IPS-18a (cell line): ENCODE results near the gene CADPS.

Experiments
- H3K27ac ChIP-seq: one replicate; pipeline ENCODE4 v1.5.1; 2013; ENCODE audit warnings: low read length
- H3K27me3 ChIP-seq: one replicate; pipeline ENCODE4 v1.6.1; 2013; ENCODE audit warnings: mild to moderate bottlenecking, low read length; ENCODE audit not compliant: control insufficient read depth, insufficient read depth
- H3K36me3 ChIP-seq: one replicate; pipeline ENCODE4 v1.6.1; 2013; ENCODE audit warnings: low read depth, low read length; ENCODE audit not compliant: control insufficient read depth
- H3K4me1 ChIP-seq: one replicate; pipeline ENCODE4 v1.6.1; 2013; ENCODE audit warnings: low read depth, low read length; ENCODE audit not compliant: control insufficient read depth
- H3K4me3 ChIP-seq: one replicate; pipeline ENCODE4 v1.5.1; 2013; ENCODE audit warnings: low read length
- H3K9ac ChIP-seq: one replicate; pipeline ENCODE4 v1.6.1; 2013; ENCODE audit warnings: mild to moderate bottlenecking, low read length, moderate library complexity
- H3K9me3 ChIP-seq: one replicate; pipeline ENCODE4 v1.6.1; 2013; ENCODE audit warnings: low read depth, low read length; ENCODE audit not compliant: control insufficient read depth

Gene CADPS

DNA sequence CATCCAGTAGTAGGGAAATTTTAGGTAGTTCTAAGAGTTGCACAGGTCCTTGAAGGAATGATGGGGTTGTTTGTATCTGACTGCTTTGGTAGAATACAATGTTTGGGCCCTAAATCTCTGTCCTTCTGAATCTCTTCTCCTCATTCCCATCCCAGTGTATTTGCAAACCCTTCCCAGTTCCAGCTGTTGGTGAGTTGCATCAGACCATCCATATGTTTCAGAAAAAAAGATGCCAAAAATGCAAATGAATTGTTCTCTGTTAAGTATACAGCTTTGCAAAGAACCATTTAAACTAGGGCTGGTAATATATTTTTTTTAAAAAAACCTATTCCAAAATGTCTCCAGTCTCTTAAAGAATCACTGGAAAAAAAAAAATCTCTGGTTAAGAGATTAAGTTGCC, 251.0 kb downstream of the CADPS start:
- H3K9ac ChIP-seq, result no peak overlapping the region
- no peaks in the 10 kb centered on the region for H3K4me1 ChIP-seq
- H3K27ac ChIP-seq, result no peak overlapping the region
- no peak overlapping the region for H3K4me3 ChIP-seq
- no peaks in the 10 kb centered on the region for H3K27me3 ChIP-seq
- H3K36me3 ChIP-seq, result no peaks in the 10 kb centered on the region
- H3K9me3 ChIP-seq, result no peaks in the 10 kb centered on the region

- no peak overlapping the region for H3K27ac ChIP-seq
- H3K4me3 ChIP-seq, result no peak overlapping the region
- no peaks in the 10 kb centered on the region for H3K36me3 ChIP-seq
- no peak overlapping the region for H3K9ac ChIP-seq
- H3K4me1 ChIP-seq, result no peaks in the 10 kb centered on the region
- H3K27me3 ChIP-seq, result no peaks in the 10 kb centered on the region
- H3K9me3 ChIP-seq, result no peaks in the 10 kb centered on the region
These were observed 252.6 kb downstream of the CADPS start for GRCh38 chr3:62622553-62623174.

DNA sequence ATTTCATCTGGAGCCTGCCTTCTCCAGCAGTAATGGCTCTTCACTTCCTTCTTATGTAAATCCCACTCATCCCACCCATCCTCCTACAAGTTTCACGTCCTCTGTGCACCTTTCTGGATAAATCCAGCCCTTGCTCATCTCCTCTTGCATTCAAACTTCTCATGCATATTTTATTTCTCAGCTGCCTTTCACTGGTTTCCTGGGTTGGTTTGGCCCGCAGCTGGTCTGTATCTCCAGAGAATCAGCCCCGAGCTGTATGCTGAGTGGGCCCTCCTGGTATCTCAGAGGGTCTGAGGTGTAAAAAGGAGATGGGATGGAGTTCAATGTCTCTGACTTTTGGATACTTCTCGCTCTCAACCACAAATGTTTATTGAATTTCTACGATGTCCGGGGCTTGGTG, 253.3 kb downstream of the CADPS start:
- Histone ChIP-seq H3K4me1 (no peaks in the 10 kb centered on the region), H3K9me3 (no peaks in the 10 kb centered on the region), H3K9ac (no peak overlapping the region), H3K36me3 (no peaks in the 10 kb centered on the region), H3K27ac (no peak overlapping the region), H3K4me3 (no peak overlapping the region), H3K27me3 (no peaks in the 10 kb centered on the region)

GRCh38 chr3:62621176-62621575, 254.0 kb downstream of the CADPS start:
- no peaks in the 10 kb centered on the region for H3K4me1 ChIP-seq
- H3K36me3 ChIP-seq, result no peaks in the 10 kb centered on the region
- no peak overlapping the region for H3K27ac ChIP-seq
- no peaks in the 10 kb centered on the region for H3K27me3 ChIP-seq
- no peak overlapping the region for H3K9ac ChIP-seq
- no peaks in the 10 kb centered on the region for H3K9me3 ChIP-seq
- no peak overlapping the region for H3K4me3 ChIP-seq

DNA sequence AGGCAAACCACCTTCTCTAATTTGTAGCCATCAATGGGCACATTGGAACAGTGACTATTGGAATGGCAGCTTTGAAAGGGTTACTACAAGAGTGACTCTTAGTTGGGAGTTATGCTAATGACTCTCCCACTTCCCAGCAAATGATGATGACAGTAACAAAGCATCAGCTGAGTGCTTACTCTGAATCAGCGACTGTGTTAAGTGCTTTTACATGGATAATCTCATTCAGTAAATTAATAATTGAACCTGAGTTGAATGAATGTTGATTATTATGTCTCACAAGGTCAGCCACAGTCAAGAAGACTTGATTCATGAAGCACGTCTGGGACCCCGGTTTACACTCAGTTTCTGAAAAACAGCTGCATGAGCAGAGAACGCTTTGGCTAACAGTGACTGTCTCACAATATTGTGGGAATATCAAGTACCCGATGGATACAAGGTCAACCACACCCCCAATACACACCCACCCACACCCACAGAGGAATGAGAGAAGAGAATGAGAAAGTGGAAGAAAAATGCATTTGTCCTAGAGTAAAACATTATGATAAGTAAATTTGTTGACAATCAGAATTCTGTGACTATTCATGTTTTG, 259.9 kb downstream of the CADPS start:
- no peaks in the 10 kb centered on the region for H3K36me3 ChIP-seq
- H3K27ac ChIP-seq, result no peak overlapping the region
- H3K27me3 ChIP-seq, result no peaks in the 10 kb centered on the region
- H3K4me1 ChIP-seq, result no peaks in the 10 kb centered on the region
- no peak overlapping the region for H3K4me3 ChIP-seq
- no peaks in the 10 kb centered on the region for H3K9me3 ChIP-seq
- no peak overlapping the region for H3K9ac ChIP-seq

DNA sequence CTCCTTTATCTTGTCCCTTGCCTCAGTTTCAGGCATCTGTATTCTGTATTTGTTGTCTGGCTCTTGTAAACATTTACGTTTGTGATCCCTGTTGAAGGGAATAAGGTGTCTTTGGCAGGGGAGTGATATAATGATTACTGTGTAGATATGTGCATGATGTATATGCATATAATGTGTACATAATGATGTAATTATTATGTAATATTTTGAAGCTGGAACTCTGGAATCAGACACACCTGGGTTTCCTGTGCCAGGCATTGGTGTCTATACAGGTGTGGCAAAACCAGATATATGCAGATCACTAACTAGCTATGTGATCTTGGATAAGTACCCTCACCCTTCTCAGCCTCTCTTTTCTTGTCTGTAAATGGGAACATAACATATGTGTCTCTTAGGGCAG, 260.7 kb downstream of the CADPS start:
- H3K9ac ChIP-seq, result no peak overlapping the region
- H3K4me3 ChIP-seq, result no peak overlapping the region
- H3K4me1 ChIP-seq, result no peaks in the 10 kb centered on the region
- H3K27me3 ChIP-seq, result no peaks in the 10 kb centered on the region
- H3K9me3 ChIP-seq, result no peaks in the 10 kb centered on the region
- H3K36me3 ChIP-seq, result no peaks in the 10 kb centered on the region
- no peak overlapping the region for H3K27ac ChIP-seq

DNA sequence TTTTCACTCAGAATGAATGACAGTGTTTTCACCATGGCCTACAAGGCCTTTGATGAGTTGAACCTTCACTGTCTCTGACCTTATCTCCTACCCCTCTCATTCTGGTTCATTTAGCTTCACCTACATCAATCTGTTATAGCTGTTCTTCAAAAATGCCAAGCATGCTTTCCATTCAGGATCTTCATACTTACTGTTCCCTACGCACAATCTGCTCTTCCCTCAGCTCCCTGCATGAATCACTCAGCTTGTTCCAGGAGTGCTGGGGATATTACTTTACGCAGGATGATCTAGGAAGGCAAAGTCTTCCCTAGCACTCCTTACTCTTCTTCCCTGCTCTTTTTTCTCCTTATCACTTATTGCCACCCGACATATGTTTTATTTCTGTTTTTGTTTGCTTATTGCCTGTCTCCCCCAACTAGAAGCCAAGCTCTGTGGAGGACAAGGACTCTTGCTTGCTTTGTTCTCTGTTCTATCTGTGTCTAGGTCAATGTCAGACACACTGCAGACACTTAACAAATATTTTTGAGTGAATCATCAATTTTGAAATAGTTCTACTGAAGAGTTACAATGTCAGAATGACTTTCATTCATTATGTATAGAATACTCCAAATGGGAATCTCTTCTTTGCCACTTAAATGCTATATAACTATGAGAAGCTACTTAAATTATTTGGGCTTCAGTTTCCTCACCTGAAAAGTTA, 263.5 kb downstream of the CADPS start:
- Histone ChIP-seq H3K9ac (no peak overlapping the region), H3K9me3 (no peaks in the 10 kb centered on the region), H3K27me3 (no peaks in the 10 kb centered on the region), H3K36me3 (no peaks in the 10 kb centered on the region), H3K4me1 (no peaks in the 10 kb centered on the region), H3K27ac (no peak overlapping the region), H3K4me3 (no peak overlapping the region)

DNA sequence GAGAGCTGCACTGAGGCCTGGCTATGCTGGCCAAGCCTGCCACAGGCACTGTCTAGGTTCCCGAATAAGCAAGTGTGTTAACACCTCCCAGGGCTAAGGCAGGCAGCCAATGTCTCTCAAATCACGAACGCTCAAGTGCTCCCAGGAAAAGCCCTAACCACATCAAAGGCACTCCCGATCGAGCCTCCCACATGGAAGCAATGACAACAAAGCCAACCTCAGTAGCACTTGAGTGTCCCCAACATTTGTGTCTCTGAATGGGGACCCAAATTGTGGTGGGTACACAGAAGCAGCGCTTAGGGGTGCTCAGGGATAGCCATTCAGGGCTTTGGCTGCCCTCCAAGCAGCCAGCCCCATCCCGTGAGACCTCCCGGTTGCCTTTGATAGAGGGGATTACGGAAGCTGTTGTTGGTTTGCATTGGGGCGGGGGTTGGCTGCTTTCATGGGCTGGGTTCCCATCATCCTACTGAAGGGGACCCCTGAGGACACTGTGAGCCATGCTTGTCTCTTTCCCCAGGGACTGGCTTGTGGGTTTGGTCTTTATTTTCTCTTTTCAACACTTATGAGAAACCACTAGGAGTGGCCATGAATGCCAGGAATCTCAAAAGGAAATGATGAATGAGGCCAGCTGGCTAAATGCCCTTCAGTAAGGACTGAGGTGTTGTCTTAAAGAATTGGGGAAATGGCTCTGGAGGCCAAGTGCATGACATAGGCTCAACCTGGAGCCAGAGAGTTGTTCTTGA, 267.8 kb downstream of the CADPS start:
- no peaks in the 10 kb centered on the region for H3K27me3 ChIP-seq
- H3K4me1 ChIP-seq, result no peaks in the 10 kb centered on the region
- no peaks in the 10 kb centered on the region for H3K36me3 ChIP-seq
- H3K9me3 ChIP-seq, result no peaks in the 10 kb centered on the region
- no peak overlapping the region for H3K9ac ChIP-seq
- no peak overlapping the region for H3K27ac ChIP-seq
- no peak overlapping the region for H3K4me3 ChIP-seq

GRCh38 chr3:62605413-62606068, 269.7 kb downstream of the CADPS start:
- Histone ChIP-seq H3K4me1 (no peaks in the 10 kb centered on the region), H3K27me3 (no peaks in the 10 kb centered on the region), H3K27ac (no peak overlapping the region), H3K9me3 (no peaks in the 10 kb centered on the region), H3K9ac (no peak overlapping the region), H3K4me3 (no peak overlapping the region), H3K36me3 (no peaks in the 10 kb centered on the region)

DNA sequence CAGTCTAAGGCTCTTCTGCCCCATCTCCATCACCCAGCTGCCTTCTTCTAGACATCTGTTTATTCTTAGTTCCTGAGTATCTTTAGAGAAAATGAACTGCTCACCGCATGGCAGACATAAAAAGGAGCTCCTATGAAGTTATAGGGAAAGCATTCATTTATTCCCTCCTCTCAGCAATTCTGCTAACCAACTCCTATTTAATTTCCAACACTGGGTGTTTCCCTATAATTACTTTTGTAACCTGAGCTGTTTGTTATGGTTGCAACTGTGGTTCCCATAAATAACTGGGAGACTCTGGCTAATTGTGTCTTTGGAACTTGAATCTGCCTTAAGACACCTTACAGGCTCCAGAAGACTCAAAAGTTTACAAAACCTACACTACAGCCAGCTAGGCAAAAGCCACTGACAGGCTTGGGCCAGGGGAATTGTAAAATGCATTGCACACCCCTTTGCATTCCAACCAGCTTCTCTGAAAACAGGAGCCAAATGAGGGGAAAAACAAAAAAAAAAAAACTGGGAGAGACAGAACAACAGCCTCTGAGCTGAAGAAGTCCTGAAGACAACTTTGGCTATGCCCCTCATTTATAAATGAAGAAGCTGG, 270.4 kb downstream of the CADPS start:
- Histone ChIP-seq H3K4me1 (no peaks in the 10 kb centered on the region), H3K4me3 (no peak overlapping the region), H3K36me3 (no peaks in the 10 kb centered on the region), H3K9ac (no peak overlapping the region), H3K27ac (no peak overlapping the region), H3K9me3 (no peaks in the 10 kb centered on the region), H3K27me3 (no peaks in the 10 kb centered on the region)

- no peaks in the 10 kb centered on the region for H3K27me3 ChIP-seq
- H3K27ac ChIP-seq, result no peak overlapping the region
- H3K4me3 ChIP-seq, result no peak overlapping the region
- no peak overlapping the region for H3K9ac ChIP-seq
- H3K4me1 ChIP-seq, result no peaks in the 10 kb centered on the region
- no peaks in the 10 kb centered on the region for H3K36me3 ChIP-seq
- H3K9me3 ChIP-seq, result no peaks in the 10 kb centered on the region
These were observed 270.9 kb downstream of the CADPS start for GRCh38 chr3:62604298-62604697.
